Left colon (tissue), 2 donors: ENCODE results near the gene DUSP28. TPM values are rescaled to one million over a fixed set of nuclear protein-coding genes. Genes with fewer than 3 reads are reported as not detected.

Experiments used
- ATAC-seq: fragments of 200-7000 bp; cut with Tn5 transposase; one replicate; pipeline ENCODE4 v1.9.1; 2020; ENCODE audit warnings: mild to moderate bottlenecking, moderate library complexity
- DNase-seq, 2 donors: peaks; one replicate each; pipeline ENCODE4 v3.0.0-alpha.2; 2020
- intact Hi-C, 2 donors: fragments of 100-400 bp; cut with DNase I in 1 of 2; cut with micrococcal nuclease in 1 of 2; formaldehyde crosslinking; loops; one replicate each; pipeline versions ENCODE4 v1.11.2 to v1.14.0; 2022; cut with DNase I, micrococcal nuclease
- total RNA-seq, 2 donors: library from RNA; stranded (reverse); fragmentation: NEBNext Ultra II Directional; extraction: Animal tissue kit (Norgen Biotek cat#: 25700); gene quantifications; one replicate each; pipeline ENCODE4 v1.2.1, GENCODE V29; 2021
- donor health status: DM: no; HTN: no; CAD: no.
- donor health status: DM: yes; HTN: yes; CAD: no.

The DUSP28 gene
- total RNA-seq, 2 donors from 2014 or later, result 4.1 to 6.0 TPM

GRCh38 chr2:240603081-240603835 lies 43.1 kb downstream of the DUSP28 start:
- peak; percentile 20 to 24 for DNase-seq
- intact Hi-C loops, result no loop called here
- ATAC-seq, result no peak

- intact Hi-C loops, result no loop called here
- no peak for ATAC-seq
- peak; percentile 12 to 28 for DNase-seq
Observed at GRCh38 chr2:240603846-240604245, 43.7 kb downstream of the DUSP28 start.

- intact Hi-C loops, result no loop called here
- ATAC-seq, result peak; percentile 65
- DNase-seq, result peak; percentile 83 to 86
Observed at GRCh38 chr2:240604291-240604938, 44.3 kb downstream of the DUSP28 start.

- intact Hi-C loops, result no loop called here
- DNase-seq (peak; percentile 86 to 91), ATAC-seq (peak; percentile 88)
Observed at GRCh38 chr2:240604939-240605716, 45.0 kb downstream of the DUSP28 start.

GRCh38 chr2:240605867-240606743 lies 45.9 kb downstream of the DUSP28 start:
- DNase-seq, result peak in 1 of 2 donors; percentile 16
- ATAC-seq, result peak; percentile 15
- intact Hi-C loops, result no loop called here

GRCh38 chr2:240611601-240612210 lies 51.5 kb downstream of the DUSP28 start:
- DNase-seq (no peak), ATAC-seq (peak; percentile 30)
- intact Hi-C loops, result no loop called here

Other genes with a start within 250 kb of the DUSP28 start
- gene GPC1, start 124.7 kb upstream of the DUSP28 start, total RNA-seq, result 10 to 100 TPM; 10.4 to 20.0 TPM
- gene ANKMY1, start 2.4 kb upstream of the DUSP28 start, total RNA-seq, result 10 to 100 TPM; 18.5 to 19.9 TPM
- gene RNPEPL1, start 8.1 kb downstream of the DUSP28 start, total RNA-seq, result 100 to 1,000 TPM in 1 of 2 donors, 10 to 100 TPM in 1; 91.4 to 107 TPM
- 10 to 100 TPM; 33.6 to 36.1 TPM for gene CAPN10, start 26.4 kb downstream of the DUSP28 start, total RNA-seq
- 10 to 100 TPM; 67.5 to 84.3 TPM for gene GPR35, start 65.1 kb downstream of the DUSP28 start, total RNA-seq
- gene AQP12B, start 122.5 kb downstream of the DUSP28 start, total RNA-seq, result 1 to 10 TPM in 1 of 2 donors, under 1 TPM in 1; 0.85 to 2.4 TPM
- gene AQP12A, start 131.5 kb downstream of the DUSP28 start, total RNA-seq, result 1 to 10 TPM in 1 of 2 donors, under 1 TPM in 1; 0.92 to 4.0 TPM